CD4-positive, CD25-positive, alpha-beta regulatory T cell (primary cell): ENCODE results near the gene MTHFSD. TPM values are rescaled to one million over a fixed set of nuclear protein-coding genes. Genes with fewer than 3 reads are reported as not detected.
"Not testable (repeated sequence)": the region's sequence is repeated elsewhere in the genome, so short reads cannot be mapped to it uniquely, and the experiment has no call there.

Experiments used
- ATAC-seq, 2 donors: fragments of 150-1000 bp; cut with Tn5 transposase; one replicate each; pipeline ENCODE4 v1.10.0; 2021; ENCODE audit warnings: low read depth in 2 of 2, moderate number of reproducible peaks in 2 of 2, moderate library complexity in 1 of 2
- DNase-seq, 3 donors: peaks; one replicate each; pipeline versions ENCODE4 v3.0.0 to v3.0.0-alpha.2; 2012 to 2022; ENCODE audit warnings: mixed read lengths in 1 of 3
- H3K27ac ChIP-seq: one replicate; pipeline ENCODE4 v1.7.0; 2013; ENCODE audit warnings: mild to moderate bottlenecking, low read length; ENCODE audit not compliant: insufficient read depth, poor library complexity, severe bottlenecking
- H3K27me3 ChIP-seq: one replicate; pipeline ENCODE4 v1.7.0; 2013; ENCODE audit warnings: low read length; ENCODE audit not compliant: control insufficient read depth, insufficient read depth
- H3K36me3 ChIP-seq: one replicate; pipeline ENCODE4 v1.7.0; 2013; ENCODE audit warnings: mild to moderate bottlenecking, low read length, moderate library complexity; ENCODE audit not compliant: control insufficient read depth, insufficient read depth
- H3K4me1 ChIP-seq: 2 replicates; pipeline ENCODE4 v1.7.0; 2013; ENCODE audit warnings: mild to moderate bottlenecking, low read length; ENCODE audit not compliant: insufficient read depth, control insufficient read depth, poor library complexity, severe bottlenecking
- H3K4me3 ChIP-seq: one replicate; pipeline ENCODE4 v1.7.0; 2013; ENCODE audit warnings: low read depth, mild to moderate bottlenecking, low read length, moderate library complexity
- H3K9me3 ChIP-seq, 2 experiments: 1 replicate in 1 of 2; 2 replicates in 1 of 2; pipeline ENCODE4 v1.7.0; 2013; ENCODE audit warnings: low read length in 2 of 2, mild to moderate bottlenecking in 1 of 2, moderate library complexity in 1 of 2; ENCODE audit not compliant: control insufficient read depth in 2 of 2
- H3K27ac Mint-ChIP-seq, 3 donors: one replicate each; pipeline ENCODE4 v1.8.0; 2020 to 2022; ENCODE audit warnings: mild to moderate bottlenecking in 3 of 3, mixed read lengths in 3 of 3, moderate library complexity in 2 of 3
- H3K27me3 Mint-ChIP-seq: one replicate; pipeline ENCODE4 v1.8.0; 2022; ENCODE audit warnings: mild to moderate bottlenecking, mixed read lengths
- H3K36me3 Mint-ChIP-seq: one replicate; pipeline ENCODE4 v1.8.0; 2020; ENCODE audit warnings: mixed read lengths
- H3K4me1 Mint-ChIP-seq, 4 donors: one replicate each; pipeline ENCODE4 v1.8.0; 2020 to 2022; ENCODE audit warnings: mixed read lengths in 4 of 4, mild to moderate bottlenecking in 1 of 4
- H3K4me3 Mint-ChIP-seq, 4 donors: one replicate each; pipeline ENCODE4 v1.8.0; 2020 to 2022; ENCODE audit warnings: mild to moderate bottlenecking in 4 of 4, mixed read lengths in 4 of 4, moderate library complexity in 3 of 4
- H3K9me3 Mint-ChIP-seq, 7 donors: one replicate each; pipeline ENCODE4 v1.8.0; 2020 to 2022; ENCODE audit warnings: mixed read lengths in 7 of 7, mild to moderate bottlenecking in 3 of 7, moderate library complexity in 2 of 7
- polyA plus RNA-seq, 4 donors: library from polyadenylated mRNA; unstranded; fragments of 300-500 nt; fragmentation: Illumina TruSeq; gene quantifications; one replicate each; pipeline ENCODE4 v1.2.3, GENCODE V29; 2021
- total RNA-seq: library from RNA; stranded (reverse); gene quantifications from one replicate; pipeline ENCODE4 v1.2.3, GENCODE V29; 2022

MTHFSD gene
- total and polyA plus RNA-seq, 5 donors from 2014 or later = 13.4 to 19.4 (median 16.4) TPM

DNA sequence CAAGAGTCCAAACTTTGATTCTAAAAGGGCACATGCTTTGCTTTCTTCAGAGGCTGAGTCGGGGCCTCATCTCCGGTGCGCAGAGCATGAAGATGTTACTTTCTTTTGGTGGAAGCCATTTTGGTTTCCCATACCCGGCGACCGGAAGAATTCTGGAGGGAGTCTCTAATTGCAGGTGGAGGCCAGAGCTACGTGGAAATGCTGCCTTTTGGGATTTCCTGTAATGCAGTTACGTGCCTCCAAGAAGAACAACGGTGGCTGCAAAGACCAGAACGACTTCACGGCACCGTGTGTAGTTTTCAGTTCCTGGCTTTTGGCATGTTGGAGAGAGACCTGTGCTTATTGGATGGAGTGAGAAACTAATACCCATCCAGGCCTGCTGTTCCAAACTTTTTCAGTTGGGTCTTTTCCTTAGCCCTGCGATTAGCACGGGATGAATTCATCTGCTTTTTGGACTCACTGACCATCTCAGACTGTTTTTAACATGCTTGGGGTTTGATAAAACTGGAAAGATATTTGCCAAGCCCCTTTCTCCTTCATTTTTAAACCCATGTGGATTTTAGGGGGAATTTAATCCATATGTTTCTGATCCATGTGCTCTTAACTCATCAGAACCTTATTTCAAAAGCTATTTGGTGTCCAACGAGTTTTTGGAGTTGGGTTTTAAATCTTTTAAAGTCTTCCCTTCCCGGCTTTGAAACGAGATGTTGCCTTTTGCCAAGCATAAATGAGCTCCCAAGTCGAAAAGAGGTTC is 42.3 kb upstream of the MTHFSD start:
- ATAC-seq = no peak

DNA sequence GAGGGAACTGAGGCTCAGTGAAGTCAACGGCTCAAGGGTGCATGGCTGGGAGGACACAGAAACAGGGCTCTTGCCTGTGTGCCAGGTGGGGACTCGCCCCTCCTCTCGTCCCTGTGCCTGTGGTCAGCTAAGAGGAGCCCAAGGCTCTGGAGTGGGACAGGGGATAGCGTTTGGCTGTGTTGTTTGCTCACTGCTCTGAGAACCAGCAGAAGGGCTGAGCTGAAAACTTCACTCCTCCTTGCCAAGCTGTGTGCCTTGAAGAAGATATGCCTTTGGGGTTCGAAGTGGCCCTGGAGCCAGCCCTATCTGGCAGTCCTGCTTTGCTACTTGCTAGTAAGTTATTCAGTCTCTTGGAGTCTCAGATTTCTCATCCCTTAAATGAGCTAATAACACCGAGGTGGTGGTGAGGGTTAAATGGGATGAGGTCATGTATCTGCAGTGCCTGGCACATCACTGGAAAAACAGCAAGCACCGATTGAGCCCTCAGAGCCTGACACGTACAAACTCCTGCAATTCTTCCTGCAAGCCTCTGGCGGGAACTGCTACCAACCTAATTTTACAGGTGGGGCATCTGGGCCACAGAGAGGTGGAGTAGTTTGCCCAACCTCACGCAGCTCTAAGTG is 41.1 kb upstream of the MTHFSD start:
- H3K27ac ChIP-seq = no peak overlapping the region
- no peak overlapping the region for H3K4me3 ChIP-seq
- H3K27ac Mint-ChIP-seq = no peak overlapping the region
- H3K4me1 ChIP-seq = no peaks in the 10 kb centered on the region
- peaks cover 5% of the 10 kb centered on the region for H3K27me3 ChIP-seq
- no peaks in the 10 kb centered on the region for H3K9me3 ChIP-seq
- ATAC-seq (no peak), DNase-seq (no peak)
- no peak overlapping the region for H3K4me3 Mint-ChIP-seq
- peaks cover 0 to 3% (median 0%) of the 10 kb centered on the region in 7 donors for H3K9me3 Mint-ChIP-seq
- peaks cover 0 to 11% (median 0%) of the 10 kb centered on the region in 4 donors for H3K4me1 Mint-ChIP-seq
- H3K27me3 Mint-ChIP-seq = peaks cover 37% of the 10 kb centered on the region
- no peaks in the 10 kb centered on the region for H3K36me3 Mint-ChIP-seq
- H3K36me3 ChIP-seq = no peaks in the 10 kb centered on the region

More for the DNA sequence above, 42.3 kb upstream of the MTHFSD start:
- Histone ChIP-seq H3K4me1 (no peaks in the 10 kb centered on the region), H3K27me3 (peaks cover 2% of the 10 kb centered on the region), H3K4me3 (no peak overlapping the region), H3K9me3 (no peaks in the 10 kb centered on the region), H3K27ac (no peak overlapping the region), H3K36me3 (no peaks in the 10 kb centered on the region)
- Mint-ChIP-seq H3K9me3 (no peaks in the 10 kb centered on the region), H3K4me3 (no peak overlapping the region), H3K36me3 (no peaks in the 10 kb centered on the region), H3K27me3 (peaks cover 41% of the 10 kb centered on the region), H3K27ac (peak overlapping the region in 1 of 3 donors; percentile 5), H3K4me1 (peaks cover 0 to 11% (median 0%) of the 10 kb centered on the region in 4 donors)
- DNase-seq = no peak

DNA sequence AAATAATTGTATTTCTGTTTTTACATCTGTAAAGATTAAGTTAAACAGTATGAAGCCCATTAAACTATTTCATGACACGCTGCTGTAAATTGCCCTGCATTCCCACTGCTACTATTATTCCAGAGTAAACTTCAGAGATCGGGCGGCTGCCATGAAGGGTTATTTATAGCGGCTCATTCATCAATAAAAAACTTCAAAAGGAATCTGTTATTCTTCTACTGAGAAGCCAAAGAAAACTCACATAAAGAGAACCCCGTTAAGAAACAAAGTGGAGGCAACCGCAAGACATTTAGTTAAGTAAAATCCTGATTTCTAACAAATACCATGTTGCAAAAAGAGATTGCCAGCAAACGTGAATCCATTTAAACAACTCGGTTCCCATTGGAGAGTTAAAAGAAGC is 39.7 kb upstream of the MTHFSD start:
- peaks cover 32% of the 10 kb centered on the region for H3K27me3 Mint-ChIP-seq
- no peak for ATAC-seq
- H3K4me3 ChIP-seq = no peak overlapping the region

DNA sequence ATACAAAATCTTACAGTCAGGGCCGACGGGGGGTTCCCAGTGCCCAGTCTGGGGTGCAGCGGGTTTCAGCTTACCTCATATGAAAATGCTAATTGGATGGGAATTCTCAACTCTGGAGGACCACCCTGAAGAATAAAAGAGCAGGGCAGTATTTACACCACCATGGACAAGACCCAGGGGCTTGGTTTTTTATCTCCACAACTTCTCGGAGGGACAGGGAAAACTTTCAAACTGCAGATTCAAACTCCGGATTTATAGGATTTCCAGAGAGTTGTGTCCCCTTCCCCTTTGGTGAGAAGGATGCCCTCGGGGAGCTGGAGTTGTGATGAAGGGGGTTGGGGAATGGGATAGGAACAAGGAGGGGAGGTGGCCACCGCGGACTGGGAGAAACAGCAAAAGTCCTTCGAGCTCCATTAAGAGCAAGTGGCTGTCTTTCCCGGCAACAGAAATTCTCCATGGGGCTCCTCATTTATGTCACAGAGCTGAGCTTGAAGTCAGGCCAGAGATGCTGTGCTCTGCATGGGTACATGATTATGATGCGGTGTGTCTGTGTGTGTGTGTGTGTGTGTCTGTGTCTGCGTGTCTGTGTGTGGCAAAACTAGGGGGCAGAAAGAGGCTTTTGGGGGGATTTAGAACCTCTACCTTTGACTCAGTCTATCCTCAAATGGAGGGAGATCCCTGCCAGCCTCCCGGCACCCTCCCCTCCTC is 39.0 kb upstream of the MTHFSD start:
- peaks cover 0 to 5% (median 0%) of the 10 kb centered on the region in 4 donors for H3K4me1 Mint-ChIP-seq
- H3K9me3 Mint-ChIP-seq = peaks cover 0 to 3% (median 0%) of the 10 kb centered on the region in 7 donors
- no peak overlapping the region for H3K27ac Mint-ChIP-seq
- Histone ChIP-seq H3K9me3 (no peaks in the 10 kb centered on the region), H3K4me3 (no peak overlapping the region), H3K27me3 (peaks cover 4% of the 10 kb centered on the region), H3K36me3 (no peaks in the 10 kb centered on the region), H3K4me1 (no peaks in the 10 kb centered on the region), H3K27ac (no peak overlapping the region)
- DNase-seq (no peak), ATAC-seq (no peak)
- peaks cover 27% of the 10 kb centered on the region for H3K27me3 Mint-ChIP-seq
- no peaks in the 10 kb centered on the region for H3K36me3 Mint-ChIP-seq
- H3K4me3 Mint-ChIP-seq = no peak overlapping the region

More for the DNA sequence above, 39.7 kb upstream of the MTHFSD start:
- H3K36me3 Mint-ChIP-seq = no peaks in the 10 kb centered on the region
- H3K27ac Mint-ChIP-seq = no peak overlapping the region
- Histone ChIP-seq H3K27me3 (peaks cover 5% of the 10 kb centered on the region), H3K9me3 (no peaks in the 10 kb centered on the region), H3K27ac (no peak overlapping the region), H3K4me1 (no peaks in the 10 kb centered on the region), H3K36me3 (no peaks in the 10 kb centered on the region)
- no peak overlapping the region for H3K4me3 Mint-ChIP-seq
- H3K9me3 Mint-ChIP-seq = peaks cover 0 to 3% (median 0%) of the 10 kb centered on the region in 7 donors
- H3K4me1 Mint-ChIP-seq = peaks cover 0 to 5% (median 0%) of the 10 kb centered on the region in 4 donors
- DNase-seq = no peak

DNA sequence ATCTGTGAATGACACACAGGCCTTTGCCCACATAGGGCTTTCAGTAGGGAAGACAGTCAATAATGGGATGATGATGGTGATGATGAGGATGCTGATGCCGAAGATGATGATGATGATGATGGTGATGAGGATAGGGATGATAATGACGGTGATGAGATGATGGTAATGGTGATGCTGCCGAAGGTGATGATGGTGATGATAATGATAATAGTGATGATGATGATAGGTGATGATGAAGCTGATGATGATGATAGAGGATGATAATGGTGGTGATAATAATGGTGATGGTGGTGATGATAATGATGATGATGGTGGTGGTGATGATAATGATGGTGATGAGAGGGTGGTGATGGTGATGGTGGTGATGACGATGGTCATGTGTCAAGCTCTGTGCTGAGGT is 36.2 kb upstream of the MTHFSD start:
- H3K4me1 Mint-ChIP-seq = peaks cover 0 to 5% (median 0%) of the 10 kb centered on the region in 4 donors
- no peaks in the 10 kb centered on the region for H3K4me1 ChIP-seq
- no peak for ATAC-seq
- no peaks in the 10 kb centered on the region for H3K36me3 Mint-ChIP-seq
- no peak overlapping the region for H3K27ac ChIP-seq
- peaks cover 22% of the 10 kb centered on the region for H3K27me3 Mint-ChIP-seq
- no peak for DNase-seq
- peak overlapping the region in 1 of 3 donors; percentile 22 for H3K27ac Mint-ChIP-seq
- H3K4me3 Mint-ChIP-seq = no peak overlapping the region
- no peak overlapping the region for H3K4me3 ChIP-seq
- peaks cover 0 to 3% (median 0%) of the 10 kb centered on the region in 7 donors for H3K9me3 Mint-ChIP-seq
- no peaks in the 10 kb centered on the region for H3K9me3 ChIP-seq
- H3K36me3 ChIP-seq = no peaks in the 10 kb centered on the region
- H3K27me3 ChIP-seq = peaks cover 3% of the 10 kb centered on the region

DNA sequence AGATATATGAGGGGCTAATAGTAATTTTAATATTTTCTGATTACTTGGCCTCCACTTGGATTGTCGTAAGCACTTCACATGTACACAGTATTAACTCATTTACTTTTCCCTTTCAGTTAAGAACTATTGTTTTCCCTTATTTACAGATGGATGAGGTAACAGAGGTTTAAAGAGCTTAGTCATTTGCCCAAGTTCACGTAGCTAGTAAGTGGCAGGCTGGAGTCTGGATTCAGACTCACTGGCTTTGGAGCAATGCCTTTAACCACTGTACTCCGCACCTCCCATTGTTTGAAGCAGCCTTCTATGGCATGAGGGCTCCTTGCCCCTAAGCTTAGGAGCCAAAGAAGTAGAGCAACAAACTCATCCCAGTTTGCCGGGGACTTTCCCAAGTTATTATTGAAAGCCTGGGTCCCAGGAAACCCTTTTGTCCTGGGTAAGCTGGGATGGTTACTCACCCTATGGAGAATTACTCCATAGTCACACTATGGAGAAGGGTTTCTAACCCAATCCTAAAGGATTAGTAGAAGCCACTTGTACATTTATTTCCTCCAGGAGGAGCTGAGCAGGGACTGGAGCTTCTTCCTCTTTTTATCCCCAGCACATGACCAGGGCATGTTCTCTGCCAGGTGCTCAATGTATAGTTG is 35.6 kb upstream of the MTHFSD start:
- no peak for ATAC-seq
- no peak overlapping the region for H3K4me3 Mint-ChIP-seq
- H3K27ac ChIP-seq = no peak overlapping the region
- peaks cover 0 to 3% (median 0%) of the 10 kb centered on the region in 7 donors for H3K9me3 Mint-ChIP-seq
- no peaks in the 10 kb centered on the region for H3K36me3 ChIP-seq
- peaks cover 3% of the 10 kb centered on the region for H3K27me3 ChIP-seq
- H3K27me3 Mint-ChIP-seq = peaks cover 22% of the 10 kb centered on the region
- H3K4me1 Mint-ChIP-seq = peaks cover 0 to 5% (median 0%) of the 10 kb centered on the region in 4 donors
- H3K4me1 ChIP-seq = no peaks in the 10 kb centered on the region
- H3K9me3 ChIP-seq = no peaks in the 10 kb centered on the region
- no peak overlapping the region for H3K27ac Mint-ChIP-seq
- DNase-seq = no peak
- no peak overlapping the region for H3K4me3 ChIP-seq
- no peaks in the 10 kb centered on the region for H3K36me3 Mint-ChIP-seq

DNA sequence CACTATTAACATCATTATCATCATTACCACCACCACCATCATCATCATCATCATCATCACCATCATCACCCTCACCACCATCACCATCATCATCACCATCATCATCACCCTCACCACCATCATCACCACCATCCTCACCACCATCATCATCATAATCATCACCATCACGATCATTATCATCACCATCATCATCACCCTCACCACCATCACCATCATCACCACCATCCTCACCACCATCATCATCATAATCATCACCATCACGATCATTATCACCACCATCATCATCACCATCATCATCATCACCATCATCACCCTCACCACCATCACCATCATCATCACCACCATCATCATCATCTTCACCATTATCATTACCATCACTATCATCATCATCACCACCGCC is 32.9 kb upstream of the MTHFSD start:
- H3K36me3 Mint-ChIP-seq, H3K27ac Mint-ChIP-seq, H3K4me1 Mint-ChIP-seq, H3K4me1 ChIP-seq, ATAC-seq, DNase-seq, H3K4me3 Mint-ChIP-seq, H3K4me3 ChIP-seq, H3K27ac ChIP-seq, H3K36me3 ChIP-seq, H3K9me3 Mint-ChIP-seq, H3K27me3 ChIP-seq, H3K27me3 Mint-ChIP-seq, H3K9me3 ChIP-seq: not testable (repeated sequence)
